Small intestine (tissue), 4 donors: ENCODE data around the gene IL7R. TPM values are rescaled to one million over a fixed set of nuclear protein-coding genes. Genes with fewer than 3 reads are reported as not detected.

Experiments used
- polyA plus RNA-seq, 4 donors: library from polyadenylated mRNA; stranded (reverse) in 3 of 4; unstranded in 1 of 4; fragments of 200-250 nt in 3 of 4; fragments of 120-200 nt in 1 of 4; gene quantifications; one replicate each; pipeline versions ENCODE4 v1.2.1 to v1.2.3, GENCODE V29; 2013
- donor health status: healthy with polysubstance abuse.
- donor health status: Bipolar disorder and iron deficiency.
- donor health status: healthy.

Gene IL7R
- polyA plus RNA-seq, 4 donors, result 2.9 to 10.4 (median 7.0) TPM

Other genes with a start within 250 kb of the IL7R start
- 10 to 100 TPM in 1 of 4 donors, 1 to 10 TPM in 1, under 1 TPM in 2; under 0.01 to 13.5 (median 0.77) TPM for gene SPEF2, start 239.0 kb upstream of the IL7R start, polyA plus RNA-seq
- gene CAPSL, start 81.7 kb downstream of the IL7R start, polyA plus RNA-seq, result under 1 TPM in 1 of 4 donors, not detected in 3; 0.55 TPM
- 100 to 1,000 TPM in 1 of 4 donors, 1 to 10 TPM in 3; 1.3 to 180 (median 1.9) TPM for gene UGT3A1, start 134.5 kb downstream of the IL7R start, polyA plus RNA-seq
- 1 to 10 TPM in 1 of 4 donors, under 1 TPM in 1, not detected in 2; 0.42 to 6.9 TPM for gene UGT3A2, start 210.0 kb downstream of the IL7R start, polyA plus RNA-seq